Measurements from ENCODE around the gene LINGO4.
A peak's percentile ranks its signal among the peaks of the same experiment; 100 is the strongest.
"Not testable (repeated sequence)": the region's sequence is repeated elsewhere in the genome, so short reads cannot be mapped to it uniquely, and the experiment has no call there.

The LINGO4 gene

GRCh38 chr1:151779852-151780251, 25.4 kb downstream of the LINGO4 start:
- no peak for DNase-seq

- no peak for DNase-seq
Measured at GRCh38 chr1:151777317-151777716, 27.9 kb downstream of the LINGO4 start.

GRCh38 chr1:151776665-151777062, 28.6 kb downstream of the LINGO4 start:
- DNase-seq = no peak

- DNase-seq = no peak
Measured at GRCh38 chr1:151775894-151776664, 29.1 kb downstream of the LINGO4 start.

GRCh38 chr1:151774256-151774922, 30.8 kb downstream of the LINGO4 start:
- DNase-seq = no peak

- DNase-seq = no peak
Measured at GRCh38 chr1:151773702-151774101, 31.5 kb downstream of the LINGO4 start.

GRCh38 chr1:151769270-151769669, 35.9 kb downstream of the LINGO4 start:
- DNase-seq = not testable (repeated sequence)

- DNase-seq = not testable (repeated sequence)
Measured at GRCh38 chr1:151768351-151769066, 36.7 kb downstream of the LINGO4 start.

- DNase-seq = no peak
Measured at GRCh38 chr1:151763990-151764389, 41.2 kb downstream of the LINGO4 start.

- peak; percentile 83 for DNase-seq
Measured at GRCh38 chr1:151762941-151763921, 42.0 kb downstream of the LINGO4 start, which contains the start of gene MRPL9. Gene MRPL9, minus strand, starts transcription at chr1:151763496. Its CDS starts 17 bp downstream, at chr1:151763479.

GRCh38 chr1:151760597-151761385, 44.4 kb downstream of the LINGO4 start:
- DNase-seq = no peak

- no peak for DNase-seq
Measured at GRCh38 chr1:151759241-151759640, 46.0 kb downstream of the LINGO4 start.

- no peak for DNase-seq
Measured at GRCh38 chr1:151756291-151756690, 48.9 kb downstream of the LINGO4 start.

Measured in NCI-H146 (cell line).